Osteocyte (in vitro differentiated cells): ENCODE measurements around the gene FKBP8. TPM values are rescaled to one million over a fixed set of nuclear protein-coding genes. Genes with fewer than 3 reads are reported as not detected.

Experiments
- DNase-seq: peaks from one replicate; pipeline ENCODE4 v3.0.0; 2021; ENCODE audit warnings: mixed read lengths; ENCODE audit not compliant: unreplicated experiment; ENCODE audit errors: extremely low spot score
- H3K27ac Mint-ChIP-seq: one replicate; pipeline ENCODE4 v1.8.0; 2021; ENCODE audit warnings: mild to moderate bottlenecking, mixed read lengths; ENCODE audit not compliant: unreplicated experiment
- H3K27me3 Mint-ChIP-seq: one replicate; pipeline ENCODE4 v1.8.0; 2021; ENCODE audit warnings: mixed read lengths; ENCODE audit not compliant: unreplicated experiment
- H3K36me3 Mint-ChIP-seq: one replicate; pipeline ENCODE4 v1.8.0; 2021; ENCODE audit warnings: mixed read lengths; ENCODE audit not compliant: unreplicated experiment
- H3K4me1 Mint-ChIP-seq: one replicate; pipeline ENCODE4 v1.8.0; 2021; ENCODE audit warnings: mixed read lengths; ENCODE audit not compliant: unreplicated experiment
- H3K4me3 Mint-ChIP-seq: one replicate; pipeline ENCODE4 v1.8.0; 2021; ENCODE audit warnings: mild to moderate bottlenecking, moderate library complexity, mixed read lengths; ENCODE audit not compliant: unreplicated experiment
- H3K9me3 Mint-ChIP-seq: one replicate; pipeline ENCODE4 v1.8.0; 2021; ENCODE audit warnings: mixed read lengths; ENCODE audit not compliant: unreplicated experiment
- CTCF ChIP-seq: fragments of 200-600 bp; sonication (generic); IDR thresholded peaks from 2 replicates; pipeline ENCODE4 v1.5.0; 2021; ENCODE audit warnings: antibody characterized with exemption, mild to moderate bottlenecking, moderate library complexity
- total RNA-seq: library from RNA; stranded (reverse); gene quantifications from 2 replicates; pipeline ENCODE4 v1.2.1, GENCODE V29; 2021

Gene FKBP8
- total RNA-seq, 1 donor from 2014 or later = 242 TPM

DNA sequence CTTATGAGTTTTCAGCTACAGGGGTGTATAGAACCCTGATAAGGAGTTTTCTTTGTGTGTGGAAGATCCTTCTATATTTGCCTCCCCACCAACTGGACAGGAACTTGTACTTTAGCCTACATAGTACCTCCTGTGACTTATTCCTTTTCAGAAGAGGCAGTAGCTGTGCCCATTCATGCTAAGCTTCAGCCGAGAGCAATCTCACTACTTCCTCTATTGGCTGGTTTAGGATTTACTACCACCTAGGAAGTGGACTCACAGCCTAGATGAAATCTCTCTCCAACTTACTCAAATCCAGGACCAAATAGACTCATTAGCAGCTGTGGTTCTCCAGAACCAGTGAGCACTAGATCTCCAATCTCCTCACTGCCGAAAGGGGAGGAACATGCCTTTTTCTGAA, 42.9 kb upstream of the FKBP8 start:
- Mint-ChIP-seq H3K27me3 (peaks cover 2% of the 10 kb centered on the region), H3K36me3 (peaks cover 1% of the 10 kb centered on the region), H3K4me3 (no peak overlapping the region), H3K27ac (no peak overlapping the region), H3K4me1 (peaks cover 16% of the 10 kb centered on the region), H3K9me3 (no peaks in the 10 kb centered on the region)
- DNase-seq = no peak
- no peak for TF ChIP-seq CTCF

- H3K4me1 Mint-ChIP-seq = no peaks in the 10 kb centered on the region
- H3K36me3 Mint-ChIP-seq = peaks cover 6% of the 10 kb centered on the region
- H3K9me3 Mint-ChIP-seq = no peaks in the 10 kb centered on the region
- H3K27me3 Mint-ChIP-seq = peaks cover 4% of the 10 kb centered on the region
- no peak overlapping the region for H3K27ac Mint-ChIP-seq
- H3K4me3 Mint-ChIP-seq = no peak overlapping the region
- no peak for TF ChIP-seq CTCF
- DNase-seq = no peak
Observed at GRCh38 chr19:18580311-18580710, 36.9 kb upstream of the FKBP8 start.

- Mint-ChIP-seq H3K4me3 (no peak overlapping the region), H3K4me1 (peaks cover 9% of the 10 kb centered on the region), H3K36me3 (peaks cover 18% of the 10 kb centered on the region), H3K27ac (no peak overlapping the region), H3K9me3 (no peaks in the 10 kb centered on the region), H3K27me3 (peaks cover 2% of the 10 kb centered on the region)
- no peak for DNase-seq
- TF ChIP-seq CTCF = no peak
Observed at GRCh38 chr19:18577365-18577914, 34.1 kb upstream of the FKBP8 start.

DNA sequence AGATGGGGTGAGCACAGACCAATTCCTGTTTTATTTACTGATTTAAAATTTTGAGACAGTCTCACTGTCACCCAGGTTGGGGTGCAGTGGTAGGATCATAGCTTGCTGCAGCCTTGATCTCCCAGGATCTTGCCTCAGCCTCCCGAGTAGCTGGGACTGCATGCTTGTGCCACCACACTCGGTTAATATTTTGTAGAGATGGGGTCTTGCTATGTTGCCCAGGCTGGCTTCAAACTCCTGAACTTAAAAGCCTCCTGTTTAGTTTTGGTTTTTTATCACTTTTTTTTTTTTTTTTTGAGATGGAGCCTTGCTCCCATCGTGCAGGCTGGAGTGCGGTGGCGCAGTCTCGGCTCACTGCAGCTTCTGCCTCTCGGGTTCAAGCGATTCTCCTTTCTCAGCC, 33.0 kb upstream of the FKBP8 start:
- Mint-ChIP-seq H3K9me3 (no peaks in the 10 kb centered on the region), H3K36me3 (peaks cover 18% of the 10 kb centered on the region), H3K27me3 (peaks cover 2% of the 10 kb centered on the region), H3K4me3 (no peak overlapping the region), H3K4me1 (peaks cover 15% of the 10 kb centered on the region), H3K27ac (no peak overlapping the region)
- TF ChIP-seq CTCF = no peak
- DNase-seq = no peak

GRCh38 chr19:18574691-18575291, 31.4 kb upstream of the FKBP8 start:
- no peaks in the 10 kb centered on the region for H3K27me3 Mint-ChIP-seq
- no peak overlapping the region for H3K4me3 Mint-ChIP-seq
- no peak for TF ChIP-seq CTCF
- peaks cover 20% of the 10 kb centered on the region for H3K36me3 Mint-ChIP-seq
- peaks cover 18% of the 10 kb centered on the region for H3K4me1 Mint-ChIP-seq
- DNase-seq = no peak
- H3K27ac Mint-ChIP-seq = no peak overlapping the region
- H3K9me3 Mint-ChIP-seq = no peaks in the 10 kb centered on the region
